ENCODE measurements around the gene PALD1.

DNA sequence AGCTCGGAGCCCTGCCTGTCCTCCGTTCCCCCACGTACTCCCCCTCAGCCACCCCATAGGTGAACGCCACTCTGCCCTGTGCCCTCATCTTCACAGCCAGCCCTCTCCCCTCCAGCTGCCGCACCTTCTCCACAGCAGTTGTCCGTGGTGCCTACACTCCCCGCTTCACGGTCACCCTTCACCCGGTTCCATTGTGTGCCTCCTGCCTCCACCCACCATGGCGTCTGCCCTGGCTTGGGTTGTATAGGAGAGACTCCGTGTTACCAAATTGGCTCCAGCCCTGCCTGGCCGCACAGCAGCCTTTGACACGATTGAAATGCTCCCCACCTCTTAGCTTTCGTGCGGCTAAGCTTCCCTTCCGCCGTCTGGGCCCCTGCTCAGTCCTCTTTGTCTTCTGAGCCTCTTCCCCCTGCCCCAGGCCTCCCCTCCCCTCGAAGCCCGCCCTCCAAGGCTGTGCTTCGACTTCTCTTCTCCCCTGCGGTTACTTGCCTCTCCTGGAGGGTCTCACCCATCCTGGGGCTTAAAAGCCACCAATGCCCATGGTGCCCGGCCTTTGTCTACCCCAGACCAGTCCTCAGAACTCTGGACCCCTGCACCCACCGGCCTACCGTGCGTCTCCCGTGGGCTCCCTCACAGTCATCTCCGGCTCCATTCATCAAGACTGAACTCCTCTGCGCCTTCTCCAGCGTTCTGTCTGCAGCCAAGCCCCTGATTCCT is 18.6 kb upstream of the PALD1 start:
- TF ChIP-seq, protein P1, sequence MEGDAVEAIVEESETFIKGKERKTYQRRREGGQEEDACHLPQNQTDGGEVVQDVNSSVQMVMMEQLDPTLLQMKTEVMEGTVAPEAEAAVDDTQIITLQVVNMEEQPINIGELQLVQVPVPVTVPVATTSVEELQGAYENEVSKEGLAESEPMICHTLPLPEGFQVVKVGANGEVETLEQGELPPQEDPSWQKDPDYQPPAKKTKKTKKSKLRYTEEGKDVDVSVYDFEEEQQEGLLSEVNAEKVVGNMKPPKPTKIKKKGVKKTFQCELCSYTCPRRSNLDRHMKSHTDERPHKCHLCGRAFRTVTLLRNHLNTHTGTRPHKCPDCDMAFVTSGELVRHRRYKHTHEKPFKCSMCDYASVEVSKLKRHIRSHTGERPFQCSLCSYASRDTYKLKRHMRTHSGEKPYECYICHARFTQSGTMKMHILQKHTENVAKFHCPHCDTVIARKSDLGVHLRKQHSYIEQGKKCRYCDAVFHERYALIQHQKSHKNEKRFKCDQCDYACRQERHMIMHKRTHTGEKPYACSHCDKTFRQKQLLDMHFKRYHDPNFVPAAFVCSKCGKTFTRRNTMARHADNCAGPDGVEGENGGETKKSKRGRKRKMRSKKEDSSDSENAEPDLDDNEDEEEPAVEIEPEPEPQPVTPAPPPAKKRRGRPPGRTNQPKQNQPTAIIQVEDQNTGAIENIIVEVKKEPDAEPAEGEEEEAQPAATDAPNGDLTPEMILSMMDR (IDR thresholded peaks at IDR 0.05; ENCODE audit: insufficient read depth, low read length), result no peak
- no peak for TF ChIP-seq POLR2AphosphoS5 (IDR thresholded peaks at IDR 0.05; ENCODE audit: low read depth)

Data from HL-60 (cell line).